IMR-90 (cell line): ENCODE measurements around the gene CNTN3. TPM values are rescaled to one million over a fixed set of nuclear protein-coding genes. Genes with fewer than 3 reads are reported as not detected.
A peak's percentile ranks its signal among the peaks of the same experiment; 100 is the strongest.

Experiments used
- ATAC-seq: fragments of 200-7000 bp; cut with Tn5 transposase; 2 replicates; pipeline ENCODE4 v1.9.1; 2020; ENCODE audit warnings: low read depth, mild to moderate bottlenecking, moderate library complexity
- BruUV-seq: library from RNA; stranded (reverse); fragments of 400-500 nt; replicated peaks from 2 replicates; lab custom pipeline; 2021; lab: Mats Ljungman, UMichigan
- CTCF ChIA-PET: fragments of 300-600 bp; formaldehyde crosslinking; extraction: SDS; loops from one replicate; lab custom pipeline; 2021; ENCODE audit warnings: antibody characterized with exemption; lab: Yijun Ruan, JAX
- POLR2A ChIA-PET: fragments of 300-600 bp; sonication (Branson Sonifier 250); formaldehyde crosslinking; loops from one replicate; lab custom pipeline; 2022; ENCODE audit warnings: antibody characterized with exemption; ENCODE audit not compliant: unreplicated experiment; lab: Charles Lee
- DNase-seq: peaks from one replicate; pipeline ENCODE4 v3.0.0; 2013
- H2AFZ ChIP-seq: replicated peaks from 2 replicates; pipeline ENCODE3; 2013; ENCODE audit warnings: low read length, mild to moderate bottlenecking; ENCODE audit not compliant: poor library complexity
- H2AK5ac ChIP-seq: 2 replicates; pipeline ENCODE4 v1.6.1; 2013; ENCODE audit warnings: low read depth, low read length, inconsistent platforms
- H2AK9ac ChIP-seq: replicated peaks from 2 replicates; pipeline ENCODE3; 2013; ENCODE audit warnings: mild to moderate bottlenecking, low read depth, low read length, moderate library complexity; ENCODE audit not compliant: poor library complexity
- H2BK120ac ChIP-seq: 2 replicates; pipeline ENCODE4 v1.6.1; 2013; ENCODE audit warnings: low read depth, low read length, inconsistent platforms
- H2BK15ac ChIP-seq: 3 replicates; pipeline ENCODE4 v1.6.1; 2013; ENCODE audit warnings: low read depth, low read length, inconsistent platforms
- H2BK20ac ChIP-seq: 2 replicates; pipeline ENCODE4 v1.6.1; 2013; ENCODE audit warnings: low read depth, mild to moderate bottlenecking, inconsistent platforms, low read length, moderate library complexity
- H2BK5ac ChIP-seq: 2 replicates; pipeline ENCODE4 v1.6.1; 2013; ENCODE audit warnings: mild to moderate bottlenecking, low read depth, low read length, inconsistent platforms; ENCODE audit not compliant: poor library complexity, severe bottlenecking
- H3K14ac ChIP-seq: replicated peaks from 2 replicates; pipeline ENCODE4 v1.6.1; 2013; ENCODE audit warnings: low read depth, low read length, inconsistent platforms
- H3K18ac ChIP-seq: 2 replicates; pipeline ENCODE4 v1.6.1; 2013; ENCODE audit warnings: low read depth, low read length, control low read depth
- H3K23ac ChIP-seq: 2 replicates; pipeline ENCODE4 v1.6.1; 2013; ENCODE audit warnings: low read depth, low read length, inconsistent platforms
- H3K27ac ChIP-seq: 2 replicates; pipeline ENCODE4 v1.5.1; 2013; ENCODE audit warnings: mild to moderate bottlenecking, control low read depth, low read length; ENCODE audit not compliant: insufficient read depth
- H3K27me3 ChIP-seq: 2 replicates; pipeline ENCODE4 v1.6.1; 2013; ENCODE audit warnings: low read length; ENCODE audit not compliant: control insufficient read depth, insufficient read depth
- H3K36me3 ChIP-seq: 2 replicates; pipeline ENCODE4 v1.6.1; 2013; ENCODE audit warnings: low read length, mixed read lengths; ENCODE audit not compliant: control insufficient read depth, insufficient read depth
- H3K4ac ChIP-seq: 2 replicates; pipeline ENCODE4 v1.6.1; 2013; ENCODE audit warnings: low read depth, low read length, inconsistent platforms
- H3K4me1 ChIP-seq: 2 replicates; pipeline ENCODE4 v1.6.1; 2013; ENCODE audit warnings: low read length, mixed read lengths; ENCODE audit not compliant: control insufficient read depth, insufficient read depth
- H3K4me2 ChIP-seq: 2 replicates; pipeline ENCODE4 v1.6.1; 2013; ENCODE audit warnings: low read depth, mild to moderate bottlenecking, control low read depth, low read length, moderate library complexity
- H3K4me3 ChIP-seq: 2 replicates; pipeline ENCODE4 v1.5.1; 2013; ENCODE audit warnings: low read depth, mild to moderate bottlenecking, control low read depth, low read length, moderate library complexity; ENCODE audit not compliant: insufficient read depth
- H3K56ac ChIP-seq: 2 replicates; pipeline ENCODE4 v1.6.1; 2013; ENCODE audit warnings: low read length, inconsistent platforms; ENCODE audit not compliant: insufficient read depth; ENCODE audit errors: extremely low read depth
- H3K79me1 ChIP-seq, 2 experiments: 2 replicates each; pipeline ENCODE4 v1.6.1; 2013; ENCODE audit warnings: low read length in 2 of 2, inconsistent platforms in 1 of 2, low read depth in 1 of 2
- H3K9ac ChIP-seq: 2 replicates; pipeline ENCODE4 v1.6.1; 2013; ENCODE audit warnings: low read depth, low read length, control low read depth
- H3K9me1 ChIP-seq: 2 replicates; pipeline ENCODE4 v1.6.1; 2013; ENCODE audit warnings: low read length, inconsistent platforms; ENCODE audit not compliant: insufficient read depth
- H3K9me3 ChIP-seq: 2 replicates; pipeline ENCODE4 v1.6.1; 2013; ENCODE audit warnings: low read length; ENCODE audit not compliant: control insufficient read depth, insufficient read depth
- H4K20me1 ChIP-seq: 2 replicates; pipeline ENCODE4 v1.6.1; 2013; ENCODE audit warnings: low read length, inconsistent platforms; ENCODE audit not compliant: insufficient read depth
- H4K5ac ChIP-seq: 2 replicates; pipeline ENCODE4 v1.6.1; 2013; ENCODE audit warnings: mild to moderate bottlenecking, low read depth, low read length, control low read depth
- H4K8ac ChIP-seq, 2 experiments: 2 replicates each; pipeline ENCODE4 v1.6.1; 2013; ENCODE audit warnings: low read depth in 2 of 2, low read length in 2 of 2, control low read depth in 1 of 2, inconsistent platforms in 1 of 2
- H4K91ac ChIP-seq: 2 replicates; pipeline ENCODE4 v1.6.1; 2013; ENCODE audit warnings: low read depth, low read length, inconsistent platforms; ENCODE audit not compliant: insufficient read depth
- BHLHE40 ChIP-seq: fragments of 150-350 bp; IDR thresholded peaks from 2 replicates; pipeline ENCODE4 v1.6.1; 2016; ENCODE audit warnings: mild to moderate bottlenecking, low read depth, low read length
- CEBPB ChIP-seq: IDR thresholded peaks from 2 replicates; pipeline ENCODE4 v1.6.1; 2012; ENCODE audit warnings: low read depth, low read length, improper control_type of control experiment
- CHD1 ChIP-seq: IDR thresholded peaks from 2 replicates; pipeline ENCODE4 v1.6.1; 2012; ENCODE audit warnings: low read depth, low read length, improper control_type of control experiment
- CTCF ChIP-seq: conservative IDR thresholded peaks from 2 replicates; pipeline ENCODE4 v1.5.1; 2012; ENCODE audit warnings: mild to moderate bottlenecking, low read depth, low read length, improper control_type of control experiment
- ELK1 ChIP-seq: fragments of 150-350 bp; IDR thresholded peaks from 2 replicates; pipeline ENCODE4 v1.6.1; 2016; ENCODE audit warnings: low read depth, mild to moderate bottlenecking, low read length, moderate library complexity, borderline replicate concordance
- FOS ChIP-seq: fragments of 150-350 bp; IDR thresholded peaks from 2 replicates; pipeline ENCODE4 v1.6.1; 2016; ENCODE audit warnings: low read depth, low read length
- MAFK ChIP-seq: IDR thresholded peaks from 2 replicates; pipeline ENCODE4 v1.6.1; 2012; ENCODE audit warnings: low read depth, low read length, improper control_type of control experiment
- MAZ ChIP-seq: IDR thresholded peaks from 2 replicates; pipeline ENCODE4 v1.6.1; 2012; ENCODE audit warnings: low read depth, mild to moderate bottlenecking, low read length, improper control_type of control experiment, moderate library complexity, borderline replicate concordance
- MXI1 ChIP-seq: IDR thresholded peaks from 2 replicates; pipeline ENCODE4 v1.6.1; 2012; ENCODE audit warnings: low read depth, mild to moderate bottlenecking, low read length, moderate library complexity, borderline replicate concordance
- NFE2L2 ChIP-seq: fragments of 150-350 bp; IDR thresholded peaks from 2 replicates; pipeline ENCODE4 v1.6.1; 2016; ENCODE audit warnings: low read depth, mild to moderate bottlenecking, low read length
- POLR2A ChIP-seq: IDR thresholded peaks from 2 replicates; pipeline ENCODE4 v1.6.1; 2012; ENCODE audit warnings: mild to moderate bottlenecking, low read depth, low read length
- RAD21 ChIP-seq: IDR thresholded peaks from 2 replicates; pipeline ENCODE4 v1.6.1; 2012; ENCODE audit warnings: low read length, improper control_type of control experiment
- RCOR1 ChIP-seq: IDR thresholded peaks from 2 replicates; pipeline ENCODE4 v1.6.1; 2012; ENCODE audit warnings: mild to moderate bottlenecking, low read length, improper control_type of control experiment; ENCODE audit not compliant: insufficient replicate concordance
- RFX5 ChIP-seq: IDR thresholded peaks from 2 replicates; pipeline ENCODE4 v1.8.0; 2012; ENCODE audit warnings: low read depth, mild to moderate bottlenecking, low read length, moderate library complexity
- SMC3 ChIP-seq: fragments of 150-350 bp; IDR thresholded peaks from 2 replicates; pipeline ENCODE4 v1.6.1; 2016; ENCODE audit warnings: low read depth, mild to moderate bottlenecking, antibody characterized with exemption, low read length, moderate library complexity
- USF2 ChIP-seq: fragments of 150-350 bp; IDR thresholded peaks from 2 replicates; pipeline ENCODE4 v1.6.1; 2017; ENCODE audit warnings: mild to moderate bottlenecking, antibody characterized with exemption, low read length, low read depth
- WGBS, 2 experiments: methylation state at CpG; one replicate each; pipeline versions ENCODE4 v1.1.5 to v1.1.7; 2013; ENCODE audit warnings: missing lambda C conversion rate in 2 of 2; ENCODE audit not compliant: insufficient read length in 1 of 2; ENCODE audit errors: extremely low coverage in 2 of 2; 5-methylcytosine and 5-hydroxymethylcytosine counted together
- dilution Hi-C: fragments of 300-500 bp; cut with HindIII; formaldehyde crosslinking; loops from one replicate; pipeline ENCODE4 v1.14.3; 2018; ENCODE audit warnings: low sequenced_read_pairs; ENCODE audit not compliant: unreplicated experiment
- in situ Hi-C: fragments of 300-500 bp; cut with MboI; formaldehyde crosslinking; loops from 3 replicates; pipeline ENCODE4 v1.14.3; 2019; ENCODE audit warnings: low sequenced_read_pairs, inconsistent platforms, mixed read lengths
- intact Hi-C: fragments of 100-400 bp; cut with micrococcal nuclease; formaldehyde crosslinking; loops from 2 replicates; pipeline ENCODE4 v1.10.0; 2022
- polyA plus RNA-seq, 3 experiments: library from polyadenylated mRNA; depleted of rRNA; stranded (reverse); fragments of >200 nt; gene quantifications; 2 replicates each; pipeline ENCODE4 v1.2.3, GENCODE V29; 2012; ENCODE audit warnings: low replicate concordance in 1 of 3
- total RNA-seq: library from RNA; depleted of rRNA; stranded (reverse); fragments of >200 nt; gene quantifications from 2 replicates; pipeline ENCODE4 v1.2.3, GENCODE V29; 2012

CNTN3 gene
- total and polyA plus RNA-seq, 2 of the 4 experiments (the other 2 are of a cell fraction) = 3.5 to 3.6 TPM

GRCh38 chr3:74633021-74633420, 18.6 kb upstream of the CNTN3 start:
- no peak overlapping the region for H3K4ac ChIP-seq
- H3K36me3 ChIP-seq = no peaks in the 10 kb centered on the region
- dilution Hi-C loops = no loop called here
- no peak overlapping the region; the same call in 1 of the 2 replicates for H2BK20ac ChIP-seq
- intact Hi-C loops = loop anchor here (5.0 kb wide), 2 partner anchors 366 to 761 kb away; no protein-coding TSS in a partner anchor
- H3K9me1 ChIP-seq = no peaks in the 10 kb centered on the region
- H4K8ac ChIP-seq = no peak overlapping the region
- no peak overlapping the region for H2AK5ac ChIP-seq
- H3K23ac ChIP-seq = no peak overlapping the region
- no CpG with 5 or more reads among the region's 1 CpG for WGBS, 2 experiments
- in situ Hi-C loops = no loop called here
- CTCF ChIA-PET = interaction anchor here (0.7 to 1.2 kb wide), 3 partner anchors 24 to 244 kb away, joined by 3 to 5 read pairs (median 3); no protein-coding TSS in a partner anchor
- H3K9ac ChIP-seq = no peak overlapping the region
- no peaks in the 10 kb centered on the region for H3K9me3 ChIP-seq
- no peak overlapping the region for H3K14ac ChIP-seq
- H4K5ac ChIP-seq = no peak overlapping the region
- no peak overlapping the region for H3K56ac ChIP-seq
- no peak overlapping the region for H4K91ac ChIP-seq
- no peaks in the 10 kb centered on the region for H3K27me3 ChIP-seq
- no peak overlapping the region for H2AFZ ChIP-seq
- H3K4me2 ChIP-seq = no peak overlapping the region
- no peaks in the 10 kb centered on the region for H3K79me1 ChIP-seq
- no peak overlapping the region for H2BK15ac ChIP-seq
- TF ChIP-seq CEBPB = no peak
- TF ChIP-seq NFE2L2 = no peak
- no peak for TF ChIP-seq CHD1
- no peak for TF ChIP-seq RFX5
- no peak for TF ChIP-seq MAFK
- TF ChIP-seq SMC3 = no peak
- TF ChIP-seq CTCF = no peak
- TF ChIP-seq POLR2A = no peak
- TF ChIP-seq MAZ = no peak
- no peak for TF ChIP-seq RAD21
- TF ChIP-seq FOS = no peak
- no peak for TF ChIP-seq MXI1
- TF ChIP-seq BHLHE40 = no peak
- TF ChIP-seq RCOR1 = no peak
- TF ChIP-seq ELK1 = no peak
- TF ChIP-seq USF2 = no peak
- no peak overlapping the region for H3K27ac ChIP-seq
- DNase-seq = peak; percentile 45
- H4K20me1 ChIP-seq = no peaks in the 10 kb centered on the region
- no peak for ATAC-seq
- H3K4me3 ChIP-seq = no peak overlapping the region
- H3K4me1 ChIP-seq = peaks cover 7% of the 10 kb centered on the region; the same call in 1 of the 2 replicates
- BruUV-seq = no TSS peak
- H2BK5ac ChIP-seq = peak overlapping the region; percentile 50
- peak overlapping the region; percentile 68; the same call in 1 of the 2 replicates for H3K18ac ChIP-seq
- H2BK120ac ChIP-seq = peak overlapping the region; percentile 4; the same call in 1 of the 2 replicates
- POLR2A ChIA-PET = no interaction called here
- H2AK9ac ChIP-seq = no peak overlapping the region
